B cell (primary cell): Measurements from ENCODE around the gene EPS8L3. TPM values are rescaled to one million over a fixed set of nuclear protein-coding genes. Genes with fewer than 3 reads are reported as not detected.

ENCODE experiments used
- ATAC-seq: fragments of 200-7000 bp; cut with Tn5 transposase; one replicate; pipeline ENCODE4 v1.10.0; 2021; ENCODE audit warnings: low read depth, mild to moderate bottlenecking, moderate number of reproducible peaks, moderate library complexity
- CTCF ChIA-PET: fragments of 350-600 bp; sonication (Branson Sonifier 250); formaldehyde crosslinking; loops from one replicate; lab custom pipeline; 2021; ENCODE audit warnings: antibody characterized with exemption, inconsistent platforms; lab: Charles Lee
- POLR2A ChIA-PET: fragments of 350-600 bp; sonication (Branson Sonifier 250); formaldehyde crosslinking; loops from one replicate; lab custom pipeline; 2021; ENCODE audit warnings: antibody characterized with exemption; lab: Charles Lee
- DNase-seq: peaks from one replicate; pipeline ENCODE4 v3.0.0; 2013
- H2AFZ ChIP-seq: 2 replicates; pipeline ENCODE4 v1.6.1; 2012; ENCODE audit warnings: mild to moderate bottlenecking, low read depth, low read length; ENCODE audit not compliant: insufficient read depth, poor library complexity, severe bottlenecking
- H3K27ac ChIP-seq, 2 donors: 1 replicate in 1 of 2; 2 replicates in 1 of 2; pipeline ENCODE4 v1.5.1; 2012 to 2013; ENCODE audit warnings: low read length in 2 of 2, mild to moderate bottlenecking in 2 of 2, moderate library complexity in 1 of 2
- H3K27me3 ChIP-seq, 4 experiments: fragments of 200-600 bp in 1 of 4; sonication (generic) in 1 of 4; replicated peaks in 1 of 4; 1 replicate in 2 of 4; 2 replicates in 2 of 4; pipeline versions ENCODE4 v1.6.1 to v1.7.0; 2013 to 2016; ENCODE audit warnings: low read length in 3 of 4, mild to moderate bottlenecking in 2 of 4, mixed read lengths in 1 of 4, moderate library complexity in 1 of 4; ENCODE audit not compliant: insufficient read depth in 4 of 4, control insufficient read depth in 3 of 4; ENCODE audit errors: control extremely low read depth in 1 of 4
- H3K36me3 ChIP-seq, 2 experiments: replicated peaks in 1 of 2; 1 replicate in 1 of 2; 2 replicates in 1 of 2; pipeline versions ENCODE4 v1.6.1 to v1.7.1; 2013; ENCODE audit warnings: low read length in 1 of 2; ENCODE audit not compliant: insufficient read depth in 2 of 2, control insufficient read depth in 1 of 2; ENCODE audit errors: control extremely low read depth in 1 of 2, extremely low read depth in 1 of 2
- H3K4me1 ChIP-seq, 2 donors: fragments of 200-600 bp in 1 of 2; sonication (generic) in 1 of 2; 1 replicate in 1 of 2; 2 replicates in 1 of 2; pipeline versions ENCODE4 v1.5.1 to v1.6.1; 2013 to 2017; ENCODE audit warnings: low read length in 2 of 2; ENCODE audit not compliant: control insufficient read depth in 2 of 2, insufficient read depth in 2 of 2
- H3K4me2 ChIP-seq: replicated peaks from 2 replicates; pipeline ENCODE3; 2012; ENCODE audit warnings: mild to moderate bottlenecking, low read depth, low read length; ENCODE audit not compliant: poor library complexity, severe bottlenecking
- H3K4me3 ChIP-seq, 5 experiments: fragments of 200-600 bp in 1 of 5; sonication (generic) in 1 of 5; 1 replicate in 3 of 5; 2 replicates in 2 of 5; pipeline versions ENCODE4 v1.5.1 to v1.7.0; 2011 to 2016; ENCODE audit warnings: low read length in 4 of 5, mild to moderate bottlenecking in 4 of 5, low read depth in 2 of 5, control low read depth in 1 of 5, moderate library complexity in 1 of 5; ENCODE audit not compliant: insufficient read depth in 1 of 5; ENCODE audit errors: control extremely low read depth in 1 of 5, extremely low read depth in 1 of 5
- H3K79me2 ChIP-seq: fragments of 200-600 bp; sonication (generic); one replicate; pipeline ENCODE4 v1.6.0; 2016; ENCODE audit warnings: low read length; ENCODE audit not compliant: control insufficient read depth, insufficient read depth
- H3K9ac ChIP-seq: fragments of 200-600 bp; sonication (generic); 2 replicates; pipeline ENCODE4 v1.6.1; 2017; ENCODE audit warnings: mild to moderate bottlenecking, low read length, moderate library complexity
- H3K9me3 ChIP-seq, 3 donors: one replicate each; pipeline versions ENCODE4 v1.6.1 to v1.7.1; 2013; ENCODE audit warnings: low read length in 2 of 3; ENCODE audit not compliant: control insufficient read depth in 2 of 3, insufficient read depth in 1 of 3; ENCODE audit errors: control extremely low read depth in 1 of 3
- H4K20me1 ChIP-seq: 2 replicates; pipeline ENCODE4 v1.6.0; 2012; ENCODE audit warnings: mild to moderate bottlenecking, low read length; ENCODE audit not compliant: insufficient read depth, control insufficient read depth, poor library complexity, severe bottlenecking
- H3K27ac Mint-ChIP-seq: one replicate; pipeline ENCODE4 v1.8.0; 2021; ENCODE audit warnings: mixed read lengths
- H3K27me3 Mint-ChIP-seq: one replicate; pipeline ENCODE4 v1.8.0; 2021; ENCODE audit warnings: mixed read lengths
- H3K4me1 Mint-ChIP-seq: one replicate; pipeline ENCODE4 v1.8.0; 2021; ENCODE audit warnings: mixed read lengths
- H3K4me3 Mint-ChIP-seq: one replicate; pipeline ENCODE4 v1.8.0; 2021; ENCODE audit warnings: mixed read lengths
- H3K9me3 Mint-ChIP-seq: one replicate; pipeline ENCODE4 v1.8.0; 2022; ENCODE audit warnings: mixed read lengths; ENCODE audit not compliant: insufficient read depth
- EZH2 ChIP-seq: IDR thresholded peaks from 2 replicates; pipeline ENCODE4 v1.6.1; 2012; ENCODE audit warnings: borderline replicate concordance, low read depth, mild to moderate bottlenecking, moderate library complexity, low read length; ENCODE audit not compliant: insufficient read depth, poor library complexity, severe bottlenecking
- WGBS: methylation state at CpG from one replicate; pipeline ENCODE4 v1.1.5; 2013; ENCODE audit warnings: missing lambda C conversion rate; ENCODE audit not compliant: insufficient coverage; 5-methylcytosine and 5-hydroxymethylcytosine counted together
- intact Hi-C: fragments of 100-400 bp; cut with micrococcal nuclease; formaldehyde crosslinking; loops from one replicate; pipeline ENCODE4 v1.10.0; 2022
- polyA plus RNA-seq: library from polyadenylated mRNA; depleted of rRNA; stranded (reverse); fragments of >200 nt; gene quantifications from 2 replicates; pipeline ENCODE4 v1.2.3, GENCODE V29; 2012
- total RNA-seq, 2 donors: library from RNA; stranded (reverse); fragments of 120-200 nt in 1 of 2; gene quantifications; 1 replicate in 1 of 2; 2 replicates in 1 of 2; pipeline versions ENCODE4 v1.2.3 to v1.2.4, GENCODE V29; 2013 to 2022
- TF ChIP-seq, protein P1 (sequence below): fragments of 200-600 bp; IDR thresholded peaks from one replicate; pipeline ENCODE4 v1.8.0; 2022; ENCODE audit warnings: antibody characterized with exemption, mild to moderate bottlenecking

The EPS8L3 gene
- total and polyA plus RNA-seq, 2 donors (not counting 1 experiment from before 2014, with no cell fraction given): not detected

DNA sequence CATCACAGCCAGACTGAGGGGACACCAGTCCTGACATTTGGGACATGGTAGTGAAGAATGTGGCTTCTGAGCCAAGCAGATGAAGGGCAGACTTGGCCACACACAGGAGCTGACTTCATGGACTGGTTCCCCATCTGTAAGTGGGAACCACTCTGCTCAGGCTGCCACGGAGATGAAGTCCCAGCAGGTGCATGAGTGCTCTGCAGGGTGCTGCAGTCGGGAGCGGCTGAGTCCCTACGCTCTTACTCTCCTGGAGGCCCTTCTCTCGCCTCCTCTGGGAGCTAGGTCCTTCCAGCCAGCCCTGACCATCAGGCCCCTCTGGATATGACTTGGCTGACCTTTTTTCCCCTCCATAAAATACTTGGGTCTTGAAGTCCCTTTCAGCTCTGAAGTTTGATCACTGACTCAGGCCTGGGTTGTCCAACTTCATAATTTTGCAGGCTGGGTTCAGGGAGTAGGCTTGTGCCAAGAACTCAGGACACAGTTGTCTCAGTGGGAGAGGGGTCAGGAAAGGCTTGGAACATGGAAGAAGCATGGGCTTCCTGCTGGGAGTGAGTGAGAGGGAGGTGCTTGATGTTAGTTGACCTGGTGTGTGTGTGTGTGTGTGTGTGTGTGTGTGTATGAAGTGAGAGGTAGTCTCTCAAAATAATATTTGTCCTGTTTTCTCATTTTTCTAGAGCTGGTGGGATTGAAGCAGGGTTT is 21.0 kb upstream of the EPS8L3 start:
- no peak overlapping the region for H3K4me3 Mint-ChIP-seq
- no peak overlapping the region for H3K27ac Mint-ChIP-seq
- H2AFZ ChIP-seq: no peak overlapping the region
- peaks cover 0 to 9% (median 2%) of the 10 kb centered on the region in 3 donors for H3K9me3 ChIP-seq
- H3K27ac ChIP-seq: no peak overlapping the region
- CTCF ChIA-PET: interaction anchor here (1.4 to 21.2 kb wide), 3 partner anchors 8 to 227 kb away, joined by 3 to 667 read pairs (median 5); partner anchors contain the start of gene AHCYL1
- 92% methylated on average over 5 of the region's 5 CpGs for WGBS
- H3K79me2 ChIP-seq: no peaks in the 10 kb centered on the region
- no peak overlapping the region for H3K4me2 ChIP-seq
- DNase-seq (no peak), ATAC-seq (no peak)
- POLR2A ChIA-PET: no interaction called here
- TF ChIP-seq, protein P1, sequence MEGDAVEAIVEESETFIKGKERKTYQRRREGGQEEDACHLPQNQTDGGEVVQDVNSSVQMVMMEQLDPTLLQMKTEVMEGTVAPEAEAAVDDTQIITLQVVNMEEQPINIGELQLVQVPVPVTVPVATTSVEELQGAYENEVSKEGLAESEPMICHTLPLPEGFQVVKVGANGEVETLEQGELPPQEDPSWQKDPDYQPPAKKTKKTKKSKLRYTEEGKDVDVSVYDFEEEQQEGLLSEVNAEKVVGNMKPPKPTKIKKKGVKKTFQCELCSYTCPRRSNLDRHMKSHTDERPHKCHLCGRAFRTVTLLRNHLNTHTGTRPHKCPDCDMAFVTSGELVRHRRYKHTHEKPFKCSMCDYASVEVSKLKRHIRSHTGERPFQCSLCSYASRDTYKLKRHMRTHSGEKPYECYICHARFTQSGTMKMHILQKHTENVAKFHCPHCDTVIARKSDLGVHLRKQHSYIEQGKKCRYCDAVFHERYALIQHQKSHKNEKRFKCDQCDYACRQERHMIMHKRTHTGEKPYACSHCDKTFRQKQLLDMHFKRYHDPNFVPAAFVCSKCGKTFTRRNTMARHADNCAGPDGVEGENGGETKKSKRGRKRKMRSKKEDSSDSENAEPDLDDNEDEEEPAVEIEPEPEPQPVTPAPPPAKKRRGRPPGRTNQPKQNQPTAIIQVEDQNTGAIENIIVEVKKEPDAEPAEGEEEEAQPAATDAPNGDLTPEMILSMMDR: no peak
- no peak for TF ChIP-seq EZH2
- no peaks in the 10 kb centered on the region for H3K36me3 ChIP-seq
- H3K4me1 ChIP-seq: no peaks in the 10 kb centered on the region
- peaks cover 9% of the 10 kb centered on the region for H3K9me3 Mint-ChIP-seq
- peaks cover 0 to 3% (median 0%) of the 10 kb centered on the region in 4 experiments for H3K27me3 ChIP-seq
- intact Hi-C loops: no loop called here
- H3K4me3 ChIP-seq: no peak overlapping the region
- peaks cover 5% of the 10 kb centered on the region for H3K27me3 Mint-ChIP-seq
- H3K9ac ChIP-seq: no peak overlapping the region
- H4K20me1 ChIP-seq: no peaks in the 10 kb centered on the region
- peaks cover 2% of the 10 kb centered on the region for H3K4me1 Mint-ChIP-seq

GRCh38 chr1:109783436-109783835 is 19.7 kb upstream of the EPS8L3 start:
- Mint-ChIP-seq H3K4me3 (no peak overlapping the region), H3K9me3 (peaks cover 9% of the 10 kb centered on the region), H3K4me1 (no peaks in the 10 kb centered on the region), H3K27me3 (peaks cover 5% of the 10 kb centered on the region), H3K27ac (no peak overlapping the region)
- Histone ChIP-seq H3K4me3 (no peak overlapping the region), H3K9ac (no peak overlapping the region), H3K27ac (no peak overlapping the region), H4K20me1 (no peaks in the 10 kb centered on the region), H3K79me2 (no peaks in the 10 kb centered on the region), H3K4me1 (no peaks in the 10 kb centered on the region), H3K4me2 (no peak overlapping the region), H2AFZ (no peak overlapping the region), H3K36me3 (no peaks in the 10 kb centered on the region), H3K9me3 (peaks cover 0 to 9% (median 2%) of the 10 kb centered on the region in 3 donors), H3K27me3 (peaks cover 0 to 3% (median 0%) of the 10 kb centered on the region in 4 experiments)
- TF ChIP-seq EZH2: no peak
- TF ChIP-seq, protein P1: no peak
- ChIA-PET CTCF (interaction anchor here (1.5 to 21.2 kb wide), 2 partner anchors 198 to 224 kb away, joined by 5 to 667 read pairs; partner anchors contain the start of gene AHCYL1), POLR2A (no interaction called here)
- 85% methylated on average over 8 of the region's 8 CpGs for WGBS
- no peak for DNase-seq
- intact Hi-C loops: no loop called here
- no peak for ATAC-seq
